COLO829 (cell line): ENCODE measurements around the gene EIF2AK3.

Experiments used
- DNase-seq: peaks from one replicate; pipeline ENCODE4 v3.0.0; 2012; ENCODE audit warnings: low spot score

Gene EIF2AK3

DNA sequence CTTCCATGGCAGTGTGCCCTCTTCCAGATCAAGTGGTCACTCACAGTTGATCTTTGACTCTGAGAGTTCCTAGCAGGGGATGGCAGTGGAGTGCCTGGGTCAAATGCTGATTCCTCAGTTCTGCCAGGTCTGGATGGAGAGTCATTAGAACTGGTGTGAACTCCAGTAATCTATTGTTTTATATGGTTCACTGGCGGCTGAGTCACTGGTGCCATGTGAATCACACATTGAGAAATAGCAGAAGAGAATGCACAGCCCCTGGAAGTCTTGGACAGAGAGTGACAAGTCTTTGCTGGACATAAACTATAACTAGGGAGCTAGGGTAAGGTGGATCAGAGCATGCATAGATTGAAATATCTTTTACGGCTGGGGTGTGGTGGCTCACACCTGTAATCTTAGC lies 86.9 kb downstream of the EIF2AK3 start:
- DNase-seq, result no peak

DNA sequence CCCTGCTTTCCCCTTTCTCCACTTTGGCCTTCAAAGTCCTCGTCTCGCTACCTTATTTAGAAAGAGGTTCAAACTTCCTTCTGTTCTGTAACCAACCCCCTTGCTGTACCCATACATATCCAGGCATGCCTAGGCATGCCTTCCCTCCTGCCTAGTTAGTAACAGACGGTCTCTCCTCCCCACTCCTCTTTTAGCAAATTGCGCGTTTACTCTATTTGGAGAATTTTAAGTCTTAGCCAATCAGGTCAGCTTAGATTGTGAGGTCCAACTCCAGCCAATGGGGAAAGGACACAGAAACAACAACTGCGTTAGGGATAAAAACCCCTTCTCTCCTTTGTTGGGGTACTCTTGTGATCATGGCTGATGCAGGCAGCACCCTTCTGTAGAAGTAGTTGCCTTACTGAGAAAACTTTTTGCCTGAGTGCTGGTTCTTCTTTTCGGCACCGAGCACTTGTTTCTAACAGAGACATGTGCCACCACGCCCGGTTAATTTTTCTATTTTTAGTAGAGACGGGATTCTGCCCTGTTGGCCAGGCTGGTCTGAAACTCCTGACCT lies 88.8 kb downstream of the EIF2AK3 start:
- no peak for DNase-seq

DNA sequence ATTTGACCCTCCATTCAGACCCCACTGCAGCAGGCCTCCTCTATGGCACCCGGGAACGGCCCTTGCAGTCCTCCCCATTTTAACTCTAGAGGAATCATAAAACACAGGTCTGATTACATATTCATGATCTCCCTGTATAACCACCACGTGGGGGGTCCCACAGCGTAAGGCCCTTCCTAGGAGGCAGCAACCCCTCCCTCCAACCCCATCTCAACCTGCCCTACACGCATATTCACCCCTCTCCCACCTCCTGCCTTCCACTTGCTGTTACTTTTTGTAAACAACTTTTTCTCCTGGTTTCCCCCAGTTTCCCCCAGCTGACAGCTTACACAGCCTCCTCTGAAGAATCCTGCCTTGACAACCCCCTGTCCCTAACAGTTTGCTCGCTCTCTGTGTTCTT lies 89.6 kb downstream of the EIF2AK3 start:
- DNase-seq, result no peak

DNA sequence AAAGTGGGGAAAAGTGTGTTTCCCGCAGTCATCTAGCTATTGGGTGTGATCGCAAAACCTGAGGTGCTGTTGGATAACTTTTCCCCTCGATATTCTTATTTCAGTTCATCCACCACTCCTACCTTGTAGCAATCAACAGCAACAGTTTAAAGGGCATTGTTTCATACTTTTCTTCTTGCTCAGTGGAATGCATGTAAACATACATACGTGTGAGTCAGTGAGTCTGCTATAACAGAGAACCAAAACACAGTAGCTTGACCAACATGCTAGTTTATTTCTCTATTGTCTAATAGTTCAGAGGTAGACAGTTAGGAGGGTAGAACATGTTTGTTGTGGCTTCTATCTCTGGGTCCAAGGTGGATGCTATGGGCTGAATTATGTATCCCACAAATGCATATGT lies 97.2 kb downstream of the EIF2AK3 start:
- no peak for DNase-seq

DNA sequence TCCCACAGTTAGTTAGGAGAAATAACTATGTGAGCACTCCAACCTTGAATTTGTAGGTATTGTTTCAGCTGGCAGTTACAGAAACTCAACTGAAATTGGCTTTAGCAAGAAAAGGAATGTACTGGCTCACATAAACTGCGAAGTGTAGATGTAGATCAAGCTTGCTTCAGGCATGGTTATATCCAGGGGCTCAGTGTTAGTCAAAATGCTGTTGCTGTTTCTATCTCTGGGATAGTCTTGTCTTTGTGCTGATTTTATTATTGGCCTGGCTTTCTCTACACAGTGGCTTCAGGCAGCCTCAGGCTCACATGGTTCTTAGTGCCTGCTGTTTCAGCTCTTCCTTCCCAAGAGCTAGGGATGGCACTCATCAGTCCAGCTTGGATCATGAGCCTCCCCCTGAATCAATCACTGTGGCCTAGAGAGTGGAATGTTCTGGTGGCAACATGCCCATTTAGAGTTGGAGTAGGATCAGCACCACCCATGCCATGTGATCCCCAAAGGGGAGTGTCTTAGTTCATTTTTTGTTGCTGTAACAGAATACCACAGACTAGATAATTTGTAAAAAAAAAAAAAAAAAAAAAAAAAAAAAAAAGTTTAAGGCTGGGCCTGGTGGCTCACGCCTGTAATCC lies 105.7 kb downstream of the EIF2AK3 start:
- peak; percentile 50 for DNase-seq

DNA sequence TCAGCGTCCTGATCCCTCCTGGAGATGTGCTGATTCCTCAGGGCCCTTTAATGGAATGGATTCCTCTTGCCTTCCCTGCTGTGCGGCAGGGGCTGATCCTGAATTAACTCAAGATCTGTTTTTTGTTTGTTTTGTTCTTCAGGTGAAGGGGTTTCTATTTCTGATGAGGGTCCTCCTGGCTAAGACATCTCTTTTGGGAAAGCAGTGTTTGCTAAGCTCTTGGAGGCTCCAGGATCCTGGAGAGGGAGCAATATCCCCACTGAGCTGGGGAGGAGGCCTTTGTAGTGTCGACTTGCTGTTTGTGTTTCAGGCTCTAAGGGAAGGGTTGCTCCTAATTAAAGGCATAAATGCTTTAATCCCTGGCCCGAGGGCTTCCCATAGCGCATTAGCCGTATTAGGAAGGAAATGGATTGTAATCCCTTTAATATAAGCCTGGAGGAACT lies 109.5 kb downstream of the EIF2AK3 start:
- no peak for DNase-seq
